Natural killer cell (primary cell): ENCODE data around the gene BICD1. TPM values are rescaled to one million over a fixed set of nuclear protein-coding genes. Genes with fewer than 3 reads are reported as not detected.

ENCODE experiments used
- ATAC-seq, 3 donors: fragments of 150-1000 bp in 2 of 3; fragments of 200-7000 bp in 1 of 3; cut with Tn5 transposase; 1 replicate in 1 of 3; 2 replicates in 2 of 3; pipeline ENCODE4 v1.10.0; 2021; ENCODE audit warnings: mild to moderate bottlenecking in 2 of 3, moderate library complexity in 2 of 3
- DNase-seq, 2 donors: peaks; one replicate each; pipeline versions ENCODE4 v3.0.0 to v3.0.0-alpha.2; 2013 to 2021; ENCODE audit warnings: mixed read lengths in 1 of 2
- H3K27ac ChIP-seq: one replicate; pipeline ENCODE4 v1.5.1; 2013; ENCODE audit warnings: mild to moderate bottlenecking, low read length
- H3K27me3 ChIP-seq: one replicate; pipeline ENCODE4 v1.6.1; 2013; ENCODE audit warnings: low read length; ENCODE audit not compliant: control insufficient read depth, insufficient read depth
- H3K36me3 ChIP-seq: one replicate; pipeline ENCODE4 v1.6.1; 2013; ENCODE audit warnings: low read length; ENCODE audit not compliant: control insufficient read depth, insufficient read depth
- H3K4me1 ChIP-seq: one replicate; pipeline ENCODE4 v1.6.1; 2013; ENCODE audit warnings: low read length; ENCODE audit not compliant: control insufficient read depth, insufficient read depth
- H3K4me3 ChIP-seq: one replicate; pipeline ENCODE4 v1.5.1; 2013; ENCODE audit warnings: low read length
- H3K9me3 ChIP-seq: one replicate; pipeline ENCODE4 v1.6.1; 2013; ENCODE audit warnings: low read length; ENCODE audit not compliant: control insufficient read depth, insufficient read depth
- H3K27ac Mint-ChIP-seq, 2 donors: one replicate each; pipeline ENCODE4 v1.8.0; 2022; ENCODE audit warnings: mild to moderate bottlenecking in 2 of 2, mixed read lengths in 2 of 2, moderate library complexity in 1 of 2
- H3K27me3 Mint-ChIP-seq, 2 donors: one replicate each; pipeline ENCODE4 v1.8.0; 2022; ENCODE audit warnings: low read depth in 2 of 2, mixed read lengths in 2 of 2
- H3K36me3 Mint-ChIP-seq: one replicate; pipeline ENCODE4 v1.8.0; 2022; ENCODE audit warnings: mixed read lengths
- H3K4me1 Mint-ChIP-seq, 2 donors: one replicate each; pipeline ENCODE4 v1.8.0; 2022; ENCODE audit warnings: mixed read lengths in 2 of 2
- H3K4me3 Mint-ChIP-seq: one replicate; pipeline ENCODE4 v1.8.0; 2022; ENCODE audit warnings: mild to moderate bottlenecking, moderate library complexity, mixed read lengths
- H3K9me3 Mint-ChIP-seq, 2 donors: one replicate each; pipeline ENCODE4 v1.8.0; 2022; ENCODE audit warnings: mixed read lengths in 2 of 2
- WGBS: methylation state at CpG from one replicate; pipeline ENCODE4 v1.1.7; 2013; ENCODE audit warnings: missing lambda C conversion rate; ENCODE audit not compliant: insufficient coverage; 5-methylcytosine and 5-hydroxymethylcytosine counted together
- intact Hi-C: fragments of 100-400 bp; cut with micrococcal nuclease; formaldehyde crosslinking; loops from one replicate; pipeline ENCODE4 v1.14.2; 2022
- total RNA-seq, 4 donors: library from RNA; stranded (reverse); fragments of 120-200 nt in 1 of 4; gene quantifications; one replicate each; pipeline versions ENCODE4 v1.2.3 to v1.2.4, GENCODE V29; 2013 to 2022
- TF ChIP-seq, protein P1 (sequence below): fragments of 200-600 bp; IDR thresholded peaks from one replicate; pipeline ENCODE4 v1.8.0; 2022; ENCODE audit warnings: antibody characterized with exemption

Gene BICD1
- total RNA-seq, 3 donors from 2014 or later (not counting 1 experiment from before 2014, with no cell fraction given) = 10.0 to 16.0 (median 15.5) TPM

DNA sequence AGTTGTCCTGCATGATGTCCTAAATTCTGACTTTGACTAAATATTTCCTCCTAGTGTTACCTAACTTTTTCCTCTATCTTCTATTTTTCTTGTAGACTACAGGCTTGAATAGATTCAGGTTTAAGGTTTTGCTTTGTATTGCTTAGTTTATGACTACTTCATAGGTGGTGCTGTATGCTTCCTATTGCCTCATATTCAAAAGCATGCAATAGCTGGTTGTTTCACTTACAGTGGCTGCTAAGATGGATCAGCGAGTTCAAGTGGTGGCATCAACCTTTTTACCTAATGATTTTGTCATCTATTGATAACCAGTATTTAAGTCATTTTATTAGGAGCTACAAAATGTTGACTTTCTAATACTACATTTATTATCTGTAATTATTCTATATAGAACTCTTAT is 36.3 kb upstream of the BICD1 start:
- no peak for DNase-seq
- Mint-ChIP-seq H3K27ac (no peak overlapping the region), H3K4me1 (no peaks in the 10 kb centered on the region), H3K4me3 (no peak overlapping the region), H3K9me3 (no peaks in the 10 kb centered on the region), H3K27me3 (peaks cover 0 to 5% of the 10 kb centered on the region in 2 donors), H3K36me3 (no peaks in the 10 kb centered on the region)
- Histone ChIP-seq H3K27me3 (no peaks in the 10 kb centered on the region), H3K27ac (no peak overlapping the region), H3K4me1 (no peaks in the 10 kb centered on the region), H3K36me3 (no peaks in the 10 kb centered on the region), H3K9me3 (no peaks in the 10 kb centered on the region), H3K4me3 (no peak overlapping the region)
- WGBS = no CpG with 5 or more reads among the region's 1 CpG
- no peak for ATAC-seq
- TF ChIP-seq, protein P1, sequence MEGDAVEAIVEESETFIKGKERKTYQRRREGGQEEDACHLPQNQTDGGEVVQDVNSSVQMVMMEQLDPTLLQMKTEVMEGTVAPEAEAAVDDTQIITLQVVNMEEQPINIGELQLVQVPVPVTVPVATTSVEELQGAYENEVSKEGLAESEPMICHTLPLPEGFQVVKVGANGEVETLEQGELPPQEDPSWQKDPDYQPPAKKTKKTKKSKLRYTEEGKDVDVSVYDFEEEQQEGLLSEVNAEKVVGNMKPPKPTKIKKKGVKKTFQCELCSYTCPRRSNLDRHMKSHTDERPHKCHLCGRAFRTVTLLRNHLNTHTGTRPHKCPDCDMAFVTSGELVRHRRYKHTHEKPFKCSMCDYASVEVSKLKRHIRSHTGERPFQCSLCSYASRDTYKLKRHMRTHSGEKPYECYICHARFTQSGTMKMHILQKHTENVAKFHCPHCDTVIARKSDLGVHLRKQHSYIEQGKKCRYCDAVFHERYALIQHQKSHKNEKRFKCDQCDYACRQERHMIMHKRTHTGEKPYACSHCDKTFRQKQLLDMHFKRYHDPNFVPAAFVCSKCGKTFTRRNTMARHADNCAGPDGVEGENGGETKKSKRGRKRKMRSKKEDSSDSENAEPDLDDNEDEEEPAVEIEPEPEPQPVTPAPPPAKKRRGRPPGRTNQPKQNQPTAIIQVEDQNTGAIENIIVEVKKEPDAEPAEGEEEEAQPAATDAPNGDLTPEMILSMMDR = no peak
- intact Hi-C loops = no loop called here

DNA sequence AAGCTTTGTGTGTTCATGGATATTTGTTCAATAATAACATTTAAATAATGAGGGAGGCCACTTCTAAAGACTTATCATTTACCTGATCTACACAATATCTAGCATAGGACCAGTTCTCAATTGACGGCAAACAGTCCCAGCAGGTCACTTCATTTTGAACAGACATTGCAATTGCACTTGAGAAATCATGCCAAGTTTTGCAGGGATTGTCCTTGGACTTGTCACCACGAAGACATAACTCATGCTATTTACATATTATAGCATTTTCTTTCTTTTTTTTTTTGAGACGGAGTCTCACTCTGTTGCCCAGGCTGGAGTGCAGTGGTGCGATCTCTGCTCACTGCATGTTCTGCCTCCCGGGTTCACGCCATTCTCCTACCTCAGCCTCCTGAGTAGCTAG is 34.5 kb upstream of the BICD1 start:
- 94% methylated on average over 6 of the region's 6 CpGs for WGBS
- TF ChIP-seq, protein P1 = no peak
- no peak for ATAC-seq

DNA sequence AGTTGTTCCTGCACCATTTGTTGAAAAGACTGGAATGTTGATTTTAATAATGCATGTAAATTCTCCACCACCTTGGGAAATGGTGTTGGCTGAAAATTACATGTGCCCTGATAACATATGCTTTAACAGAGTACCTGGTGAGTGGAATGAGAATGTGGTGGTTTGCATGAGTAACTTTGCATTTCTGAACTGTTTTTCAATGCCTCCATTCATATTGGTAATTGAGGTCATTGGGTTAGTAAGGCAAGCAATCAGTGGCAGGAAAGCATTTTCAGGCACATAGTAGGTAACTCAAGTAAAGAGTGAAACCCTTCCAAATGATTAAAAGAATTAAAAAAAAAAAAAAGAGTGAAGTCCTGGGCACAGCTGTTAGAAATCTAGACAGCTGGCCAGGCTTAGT is 32.2 kb upstream of the BICD1 start:
- ATAC-seq (no peak), DNase-seq (no peak)
- H3K4me3 ChIP-seq = no peak overlapping the region
- no peaks in the 10 kb centered on the region for H3K36me3 ChIP-seq
- Mint-ChIP-seq H3K4me1 (no peaks in the 10 kb centered on the region), H3K9me3 (no peaks in the 10 kb centered on the region), H3K27me3 (peaks cover 0 to 5% of the 10 kb centered on the region in 2 donors), H3K4me3 (no peak overlapping the region), H3K36me3 (no peaks in the 10 kb centered on the region), H3K27ac (no peak overlapping the region)
- H3K4me1 ChIP-seq = no peaks in the 10 kb centered on the region
- intact Hi-C loops = no loop called here
- H3K27ac ChIP-seq = no peak overlapping the region
- H3K27me3 ChIP-seq = no peaks in the 10 kb centered on the region
- TF ChIP-seq, protein P1 = no peak
- H3K9me3 ChIP-seq = no peaks in the 10 kb centered on the region

More for the DNA sequence above, 34.5 kb upstream of the BICD1 start:
- Histone ChIP-seq H3K36me3 (no peaks in the 10 kb centered on the region), H3K4me1 (no peaks in the 10 kb centered on the region), H3K27me3 (no peaks in the 10 kb centered on the region), H3K4me3 (no peak overlapping the region), H3K27ac (no peak overlapping the region), H3K9me3 (no peaks in the 10 kb centered on the region)
- no peak overlapping the region for H3K27ac Mint-ChIP-seq
- no peak overlapping the region for H3K4me3 Mint-ChIP-seq
- H3K9me3 Mint-ChIP-seq = no peaks in the 10 kb centered on the region
- DNase-seq = no peak
- H3K27me3 Mint-ChIP-seq = peaks cover 0 to 5% of the 10 kb centered on the region in 2 donors
- intact Hi-C loops = no loop called here
- no peaks in the 10 kb centered on the region for H3K36me3 Mint-ChIP-seq
- no peaks in the 10 kb centered on the region for H3K4me1 Mint-ChIP-seq

DNA sequence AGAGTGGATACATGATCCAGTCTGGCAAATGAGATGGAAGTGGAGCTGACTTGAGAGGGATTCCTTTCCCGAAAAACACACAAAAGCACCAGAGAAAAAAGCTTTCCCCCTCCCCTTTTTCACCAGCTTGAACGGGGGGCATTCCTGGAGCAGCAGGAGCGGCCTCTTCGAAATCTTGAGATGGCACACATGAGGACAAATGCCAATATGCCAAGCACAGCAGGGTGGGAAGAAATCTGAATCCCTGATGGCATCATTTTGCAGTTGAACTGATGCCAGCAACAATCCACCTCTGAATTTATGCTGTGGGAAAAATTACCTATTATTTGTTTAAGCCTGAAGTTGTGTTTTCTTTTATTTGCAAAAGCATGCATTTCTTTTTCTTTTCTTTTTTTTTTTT is 29.7 kb upstream of the BICD1 start:
- Mint-ChIP-seq H3K27me3 (no peaks in the 10 kb centered on the region), H3K36me3 (no peaks in the 10 kb centered on the region), H3K9me3 (no peaks in the 10 kb centered on the region), H3K4me1 (no peaks in the 10 kb centered on the region), H3K4me3 (no peak overlapping the region), H3K27ac (no peak overlapping the region)
- Histone ChIP-seq H3K4me3 (no peak overlapping the region), H3K36me3 (no peaks in the 10 kb centered on the region), H3K27me3 (no peaks in the 10 kb centered on the region), H3K9me3 (no peaks in the 10 kb centered on the region), H3K27ac (no peak overlapping the region), H3K4me1 (no peaks in the 10 kb centered on the region)
- intact Hi-C loops = no loop called here
- DNase-seq (no peak), ATAC-seq (no peak)
- 99% methylated on average over 4 of the region's 4 CpGs for WGBS
- TF ChIP-seq, protein P1 = no peak
